ENCODE results near the gene TMEM236. TPM values are rescaled to one million over a fixed set of nuclear protein-coding genes. Genes with fewer than 3 reads are reported as not detected.

Gene TMEM236
- total RNA-seq, 4 donors from 2014 or later = 0.08 to 0.95 (median 0.55) TPM

DNA sequence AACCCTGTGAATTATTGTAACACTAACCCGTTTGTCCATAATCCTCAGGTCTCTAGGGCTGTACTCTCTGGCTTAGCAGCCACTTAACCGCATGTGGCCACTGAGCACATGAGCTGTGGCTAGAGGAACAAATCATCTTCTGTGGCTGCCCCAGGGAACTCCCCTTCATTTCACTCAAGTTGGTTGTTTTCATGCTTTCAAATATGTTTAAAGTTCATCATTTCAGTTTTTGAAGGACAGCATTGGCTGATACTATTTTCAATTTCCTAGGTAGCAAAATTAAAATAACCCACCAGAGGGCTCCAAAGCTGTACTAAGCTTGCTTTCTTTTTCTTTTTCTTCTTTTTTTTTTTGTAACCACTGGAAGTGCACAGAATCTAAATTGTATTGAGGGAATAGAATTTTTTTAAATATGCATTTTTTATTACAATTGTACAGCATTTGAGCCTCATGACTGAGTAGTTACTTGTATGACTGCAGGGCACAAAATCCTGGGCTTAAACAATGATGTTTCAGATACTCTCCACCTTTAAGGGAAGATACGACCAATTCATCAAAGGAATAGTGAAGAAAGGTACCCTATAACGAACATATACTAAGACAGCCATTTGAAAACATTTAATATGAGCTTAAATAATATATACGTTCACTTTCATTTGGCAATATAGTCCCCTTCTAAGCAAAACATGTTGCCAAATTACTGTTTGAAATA is 95.7 kb downstream of the TMEM236 start:
- TF ChIP-seq, protein P1, sequence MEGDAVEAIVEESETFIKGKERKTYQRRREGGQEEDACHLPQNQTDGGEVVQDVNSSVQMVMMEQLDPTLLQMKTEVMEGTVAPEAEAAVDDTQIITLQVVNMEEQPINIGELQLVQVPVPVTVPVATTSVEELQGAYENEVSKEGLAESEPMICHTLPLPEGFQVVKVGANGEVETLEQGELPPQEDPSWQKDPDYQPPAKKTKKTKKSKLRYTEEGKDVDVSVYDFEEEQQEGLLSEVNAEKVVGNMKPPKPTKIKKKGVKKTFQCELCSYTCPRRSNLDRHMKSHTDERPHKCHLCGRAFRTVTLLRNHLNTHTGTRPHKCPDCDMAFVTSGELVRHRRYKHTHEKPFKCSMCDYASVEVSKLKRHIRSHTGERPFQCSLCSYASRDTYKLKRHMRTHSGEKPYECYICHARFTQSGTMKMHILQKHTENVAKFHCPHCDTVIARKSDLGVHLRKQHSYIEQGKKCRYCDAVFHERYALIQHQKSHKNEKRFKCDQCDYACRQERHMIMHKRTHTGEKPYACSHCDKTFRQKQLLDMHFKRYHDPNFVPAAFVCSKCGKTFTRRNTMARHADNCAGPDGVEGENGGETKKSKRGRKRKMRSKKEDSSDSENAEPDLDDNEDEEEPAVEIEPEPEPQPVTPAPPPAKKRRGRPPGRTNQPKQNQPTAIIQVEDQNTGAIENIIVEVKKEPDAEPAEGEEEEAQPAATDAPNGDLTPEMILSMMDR (IDR thresholded peaks at IDR 0.05) = no peak
- TF ChIP-seq POLR2A (IDR thresholded peaks at IDR 0.05) = no peak
- 44 to 50% methylated on average over 5 of the region's 5 CpGs for WGBS, 2 donors
- intact Hi-C loops (cut with DNase I; ENCODE audit: low total_unique reads) = no loop called here
- H3K4me3 ChIP-seq (ENCODE audit: low read depth, poor library complexity, severe bottlenecking) = no peak overlapping the region
- DNase-seq (ENCODE audit: low spot score in 2 of 2) = no peak

DNA sequence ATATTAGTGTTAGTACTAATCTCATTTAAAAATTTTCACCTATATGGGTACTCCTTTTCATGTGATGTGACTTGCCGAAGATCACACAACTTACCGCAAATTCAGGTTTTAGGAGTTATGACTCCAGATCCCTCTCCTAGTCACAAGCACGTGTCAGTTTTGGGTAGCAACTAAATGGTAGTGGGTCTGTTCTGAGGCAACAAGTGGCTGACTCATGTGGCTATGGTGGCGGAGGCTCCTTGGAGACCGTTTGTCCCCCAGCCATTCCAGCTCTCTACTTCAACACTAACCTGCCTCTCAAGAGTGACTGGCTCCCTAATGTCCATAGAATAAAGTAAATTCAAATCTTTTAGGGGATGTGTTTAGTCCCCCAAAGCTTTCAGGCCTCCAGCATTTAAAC is 96.6 kb downstream of the TMEM236 start:
- TF ChIP-seq, protein P1 (IDR thresholded peaks at IDR 0.05) = no peak
- no peak for TF ChIP-seq POLR2A (IDR thresholded peaks at IDR 0.05)
- H3K4me3 ChIP-seq (ENCODE audit: low read depth, poor library complexity, severe bottlenecking) = no peak overlapping the region
- 87% methylated on average over 5 of the region's 5 CpGs for WGBS, 2 donors
- DNase-seq (ENCODE audit: low spot score in 2 of 2) = no peak
- intact Hi-C loops (cut with DNase I; ENCODE audit: low total_unique reads) = no loop called here

MicroRNA genes within 50 kb of the gene (microRNA counts, 767-probe panel; counts per million panel counts)
- microRNA hsa-miR-511 = 0 to 358 counts per million in 2 donors

Small RNA genes lying within 50 kb of the gene (microRNA-seq; reads per million reads assigned to microRNA genes)
- gene MIR511 (ENCODE audit: borderline number of aligned reads in 1 of 2, borderline replicate concordance in 2 of 2) = 27.2 to 32.6 reads per million in 2 donors

Other genes starting within 250 kb of the TMEM236 start
- gene HACD1, start 134.8 kb upstream of the TMEM236 start, total RNA-seq = 1 to 10 TPM in 3 of 4 donors, under 1 TPM in 1; 0.80 to 4.1 (median 2.7) TPM
- 10 to 100 TPM; 13.2 to 21.4 (median 17.9) TPM for gene STAM, start 108.0 kb upstream of the TMEM236 start, total RNA-seq
- 10 to 100 TPM in 1 of 4 donors, 1 to 10 TPM in 3; 4.9 to 19.2 (median 8.6) TPM for gene MRC1, start 57.1 kb downstream of the TMEM236 start, total RNA-seq
- gene SLC39A12, start 199.7 kb downstream of the TMEM236 start, total RNA-seq = not detected

All from lower leg skin (tissue), 4 donors.